ENCODE data around the gene VPS37C.

VPS37C gene

DNA sequence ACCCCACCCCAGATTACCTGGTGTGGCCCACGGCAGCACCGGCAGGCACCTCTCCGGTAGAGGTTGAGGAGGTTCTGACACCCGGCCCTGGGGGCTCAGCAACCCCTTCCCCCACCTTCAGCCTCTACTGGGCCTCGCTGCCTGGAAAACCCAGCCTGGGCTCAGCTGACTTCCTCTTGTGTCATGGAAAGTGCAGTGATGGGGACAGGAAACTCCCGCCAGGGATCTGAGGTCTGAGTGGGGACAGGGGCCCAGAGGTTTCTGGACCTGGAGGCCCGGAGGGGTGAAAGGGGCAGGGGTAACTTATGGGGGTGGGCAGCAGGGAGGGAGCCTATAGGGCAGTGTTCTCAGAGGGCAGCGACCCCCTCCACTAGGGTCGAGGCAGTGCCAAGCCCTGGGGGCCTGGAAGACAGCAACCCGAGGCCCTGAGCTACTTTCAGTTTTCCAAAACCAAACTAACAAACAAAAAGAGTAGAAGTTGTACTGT, 68.9 kb downstream of the VPS37C start:
- DNase-seq = no peak

DNA sequence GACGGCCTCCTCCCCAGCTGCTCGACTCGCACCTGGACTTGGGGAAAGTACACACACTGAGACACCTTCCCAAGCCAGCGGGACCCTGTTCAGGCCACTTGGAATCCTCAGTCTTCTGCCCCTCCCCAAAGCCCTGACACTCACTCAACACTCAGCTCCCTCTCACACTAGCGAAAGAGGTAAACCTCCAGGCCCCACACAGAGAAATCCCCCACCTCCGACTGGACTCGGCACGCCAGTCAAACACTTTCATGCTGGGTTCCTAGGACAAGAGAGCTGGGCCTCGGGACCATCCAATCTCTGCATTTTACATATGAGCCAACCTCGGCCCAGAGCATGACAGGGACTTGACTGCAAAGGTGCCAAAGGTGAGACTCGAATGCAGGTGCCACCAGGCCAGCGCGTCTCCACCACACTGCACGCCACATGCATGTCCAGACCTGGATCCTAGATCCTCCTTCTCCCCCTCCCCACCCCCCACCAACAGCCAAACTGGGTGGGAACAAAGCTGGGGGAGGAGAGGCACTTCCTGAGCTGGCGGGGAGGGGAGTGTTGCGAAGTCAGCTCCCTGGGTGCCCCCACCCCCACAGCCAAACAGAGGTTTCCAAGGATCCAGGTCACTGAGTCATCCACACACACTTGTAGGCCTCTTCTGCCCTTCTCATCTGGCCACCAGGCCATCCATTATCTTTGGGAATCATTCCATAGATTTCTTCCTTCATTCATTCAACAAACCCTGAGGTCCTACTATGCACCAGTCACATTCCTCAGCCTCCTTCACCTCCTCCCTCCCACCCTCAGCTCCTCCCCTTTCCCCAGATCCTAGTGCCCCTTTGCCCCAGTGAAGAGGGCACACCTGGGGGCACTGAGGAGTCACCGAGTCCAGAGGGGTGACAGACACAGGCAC, 69.6 kb downstream of the VPS37C start:
- DNase-seq = no peak

DNA sequence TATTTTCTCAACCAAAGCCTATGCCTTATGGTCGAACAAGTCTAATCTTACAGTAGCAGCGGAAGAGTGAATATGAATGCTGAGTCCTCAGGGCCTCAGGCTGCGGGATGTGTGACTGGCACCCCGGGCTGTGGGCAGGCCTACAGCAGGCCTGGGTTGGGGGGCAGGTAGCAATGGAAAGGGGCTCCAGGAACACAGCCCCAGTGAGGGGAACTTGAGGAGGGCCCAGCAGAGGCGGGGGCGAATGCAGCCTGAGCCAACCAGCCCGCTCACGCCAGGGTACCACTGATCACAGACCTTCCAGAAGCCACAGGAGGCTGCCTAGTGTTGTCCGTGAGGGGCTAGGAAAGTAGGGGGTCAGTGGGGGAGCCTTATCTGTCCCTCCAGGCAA, 70.2 kb downstream of the VPS37C start:
- DNase-seq = no peak

DNA sequence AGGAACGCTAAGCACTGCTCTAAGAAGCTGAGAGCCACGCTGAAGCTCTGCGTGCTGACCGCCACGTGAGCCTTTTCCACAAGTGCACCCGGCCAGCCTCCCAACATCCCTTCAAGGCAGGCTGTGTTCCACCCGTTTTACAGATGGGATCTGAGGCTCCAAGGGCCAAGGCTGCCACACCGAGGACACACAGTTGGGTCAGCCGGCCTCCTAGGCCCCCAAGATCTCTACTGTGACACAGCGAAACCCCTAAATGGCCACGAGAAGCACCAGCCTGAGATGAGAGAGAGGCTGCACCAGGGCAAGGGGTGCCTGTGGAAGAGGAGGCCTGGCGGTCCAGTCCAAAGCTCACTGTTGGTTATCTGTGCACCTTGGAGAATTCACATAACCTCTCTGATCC, 70.7 kb downstream of the VPS37C start:
- DNase-seq = no peak

DNA sequence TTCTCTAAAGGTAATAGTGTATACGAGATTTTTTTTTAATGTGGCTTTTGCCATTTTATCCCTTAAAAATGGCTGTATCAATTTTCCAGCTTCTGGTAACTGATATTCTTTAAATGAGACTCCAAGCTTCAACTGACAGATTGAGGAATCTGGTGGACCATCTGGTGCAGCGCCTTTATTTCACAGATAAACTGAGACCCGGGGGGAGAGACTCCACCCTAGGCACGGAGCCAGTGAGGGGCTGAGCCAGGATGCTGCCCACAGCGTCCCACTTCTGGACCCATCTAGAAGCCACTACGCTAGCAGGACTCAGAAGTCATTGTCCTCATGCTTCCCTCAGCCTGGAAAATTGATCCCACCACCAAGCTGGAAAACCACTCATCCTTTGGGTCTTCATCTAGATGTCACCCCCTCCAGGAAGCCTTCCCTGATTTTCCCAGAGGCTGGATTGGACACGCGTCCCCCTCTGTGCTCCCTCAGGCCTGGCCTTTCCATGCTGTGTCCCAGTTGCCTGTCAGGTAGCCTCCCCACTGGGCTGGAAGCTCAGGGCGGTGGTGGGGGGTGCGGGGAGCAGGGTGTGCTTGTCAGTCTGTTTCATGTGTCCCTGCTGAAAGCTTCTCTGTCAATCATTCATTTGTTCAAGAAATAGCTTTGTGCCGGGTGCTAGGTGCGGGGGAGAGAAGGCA, 71.3 kb downstream of the VPS37C start:
- DNase-seq = no peak

DNA sequence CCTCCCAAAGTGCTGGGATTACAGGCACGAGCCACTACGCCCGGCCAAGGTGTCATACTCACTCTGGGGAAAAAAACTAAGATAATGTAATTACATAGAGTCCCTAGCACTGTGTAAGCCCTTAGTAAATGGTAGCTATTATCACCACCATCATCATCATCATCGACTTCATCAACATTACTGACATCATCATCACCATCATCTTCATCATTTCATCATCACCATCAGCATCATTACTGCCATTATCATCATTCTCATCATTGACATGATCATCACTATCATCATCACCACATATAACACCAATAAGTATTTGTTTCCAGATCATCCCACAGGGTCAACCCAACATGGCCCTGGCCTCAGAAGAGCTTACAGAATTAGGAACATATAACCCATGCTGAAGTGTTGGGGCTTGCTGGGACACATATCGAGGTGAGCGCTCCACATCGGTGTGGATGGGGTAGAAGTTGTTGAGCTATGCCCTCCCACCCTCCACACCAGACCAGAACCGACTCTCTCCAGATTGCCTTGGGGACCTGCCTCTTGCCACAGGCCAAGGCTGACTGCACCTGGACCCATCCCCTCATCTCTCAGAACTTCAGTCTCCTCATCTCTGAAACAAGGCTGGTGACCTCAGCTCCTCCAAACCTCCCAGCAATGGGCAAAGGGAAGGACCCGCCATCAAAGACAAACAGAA, 73.7 kb downstream of the VPS37C start:
- DNase-seq = no peak

DNA sequence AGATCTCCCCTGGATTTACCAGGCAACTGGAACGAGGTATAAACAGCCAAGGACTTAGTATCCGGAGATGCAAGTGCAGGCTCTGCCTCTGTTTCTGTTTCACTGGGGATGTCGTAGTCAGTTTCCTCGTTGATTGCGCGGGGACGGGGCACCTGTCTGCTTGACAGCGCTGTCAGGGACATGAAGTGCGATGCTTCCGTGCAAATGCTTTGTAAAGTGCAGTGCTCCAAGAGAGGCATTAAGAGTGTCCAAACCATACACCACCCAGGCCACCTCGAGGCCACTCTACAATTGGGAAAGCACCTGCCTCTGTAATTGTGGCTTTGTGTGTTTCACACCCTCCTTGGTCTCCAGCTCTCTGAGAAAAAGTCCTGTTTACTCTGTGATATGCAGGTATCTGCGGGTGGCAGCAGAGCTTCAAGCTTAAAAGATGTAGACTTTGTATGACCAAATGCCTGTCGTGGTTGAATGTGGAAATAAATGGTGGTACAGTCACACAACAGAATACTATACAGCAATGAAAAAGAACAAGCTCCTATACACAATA, 77.6 kb downstream of the VPS37C start:
- DNase-seq = no peak

DNA sequence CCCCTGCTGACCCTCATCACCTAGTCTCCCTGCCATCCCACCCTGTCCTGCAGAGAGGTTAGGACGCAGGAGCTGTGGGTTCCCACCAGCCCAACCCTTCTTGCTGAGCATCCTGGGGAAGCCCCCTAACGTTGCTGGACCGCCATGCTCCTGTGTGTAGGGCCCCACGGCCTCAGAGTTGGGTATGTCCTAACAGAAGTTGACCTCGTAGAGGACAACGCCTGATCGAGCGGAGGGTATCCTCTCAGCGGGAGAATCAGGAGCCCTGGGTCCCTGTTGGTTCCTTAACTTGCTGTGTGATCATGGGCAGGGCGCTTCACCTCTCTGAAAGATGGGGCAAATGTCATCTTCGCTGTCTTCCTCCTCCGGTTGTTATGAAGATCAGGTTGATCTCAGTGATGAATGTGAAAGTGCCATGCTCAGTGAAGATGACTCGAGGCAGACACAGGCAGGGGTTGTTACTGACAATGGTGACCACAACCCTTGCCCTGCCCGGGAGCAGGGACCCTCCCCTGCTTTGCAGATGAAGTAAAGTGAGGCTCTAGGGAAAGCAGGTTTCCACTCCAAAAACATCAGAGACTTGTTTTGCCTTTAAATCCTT, 78.2 kb downstream of the VPS37C start:
- no peak for DNase-seq

DNA sequence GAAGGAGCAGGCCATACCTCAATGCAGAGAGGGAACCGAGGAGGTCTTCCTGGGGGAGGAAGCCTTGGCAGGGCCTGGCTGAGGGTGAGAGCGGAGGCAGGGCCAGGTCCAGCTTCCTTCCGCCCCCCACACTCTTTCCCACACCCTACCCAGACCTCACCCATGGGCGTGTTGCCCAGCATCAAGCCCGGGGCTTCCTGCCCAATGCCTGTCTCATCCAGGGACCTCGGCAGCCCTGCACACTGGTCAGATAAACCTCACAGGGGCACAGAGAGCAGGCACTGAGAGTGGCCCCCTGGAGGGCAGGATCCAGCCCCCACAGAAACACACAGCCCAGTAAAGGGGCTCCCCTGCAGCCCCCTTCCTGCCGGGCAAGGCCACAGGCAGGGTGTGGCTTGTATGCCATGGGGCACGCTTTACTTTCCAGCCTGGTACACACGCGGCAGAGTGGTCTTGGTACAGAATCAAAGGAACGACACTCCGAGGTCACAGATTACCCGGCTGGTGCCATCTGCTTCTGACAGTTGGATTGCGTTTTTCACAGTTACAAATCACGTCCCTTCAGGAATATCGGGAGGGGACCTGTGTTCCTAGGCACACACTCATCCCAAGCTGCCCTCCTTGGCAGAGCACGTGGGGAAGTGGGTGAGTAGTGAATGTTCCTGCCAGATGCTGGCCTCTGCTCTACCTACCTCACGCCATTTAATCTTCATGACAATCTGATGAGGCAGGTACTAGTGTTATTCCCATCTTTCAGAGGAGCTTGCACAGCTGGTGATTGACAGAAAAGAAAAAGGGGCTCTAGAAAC, 79.0 kb downstream of the VPS37C start:
- DNase-seq = no peak

DNA sequence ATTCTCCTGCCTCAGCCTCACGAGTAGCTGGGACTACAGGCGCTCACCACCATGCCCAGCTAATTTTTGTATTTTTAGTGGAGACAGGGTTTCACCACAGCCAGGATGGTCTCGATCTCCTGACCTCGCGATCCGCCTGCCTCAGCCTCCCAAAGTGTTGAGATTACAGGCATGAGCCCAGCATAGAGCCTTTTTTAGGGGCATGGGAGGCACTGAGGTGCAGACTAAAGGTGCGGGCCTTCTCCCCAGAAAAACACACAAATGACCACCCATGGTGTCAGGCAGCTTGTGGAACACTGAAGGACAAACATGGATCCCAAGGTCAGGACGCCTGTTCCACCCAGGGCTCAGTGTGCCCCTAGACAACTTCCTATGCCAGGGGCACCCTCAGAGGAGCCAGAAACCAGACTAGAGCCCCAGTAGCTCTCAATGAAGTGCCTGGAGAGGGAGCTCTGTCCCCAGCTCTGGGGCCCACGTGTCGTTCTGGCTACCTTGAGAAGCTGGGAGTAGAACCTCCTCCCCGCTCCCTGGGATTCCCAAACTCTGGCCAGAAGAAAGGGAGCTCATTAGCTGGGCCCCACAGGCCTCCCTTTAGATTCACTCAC, 80.1 kb downstream of the VPS37C start:
- DNase-seq = no peak

DNA sequence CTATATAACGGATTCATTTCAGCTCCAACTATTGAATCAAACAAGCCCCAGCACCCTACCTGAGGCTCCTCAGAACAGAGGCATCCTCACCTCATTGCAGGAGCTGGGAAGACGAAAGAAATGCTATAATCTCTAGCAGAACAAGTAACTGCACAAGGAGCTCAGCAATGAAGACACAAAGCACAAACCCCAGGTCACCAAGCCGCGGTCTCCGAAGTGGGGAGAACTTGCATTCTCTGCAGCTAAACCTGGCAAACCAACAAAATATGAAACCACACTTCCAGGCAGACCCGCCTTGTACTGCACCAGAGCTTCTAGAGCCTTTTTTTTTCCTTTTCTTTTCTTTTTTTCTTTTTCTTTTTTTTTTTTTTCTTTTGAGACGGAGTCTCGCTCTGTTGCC, 80.7 kb downstream of the VPS37C start:
- no peak for DNase-seq

Measured in right forelimb (tissue), 1 donor.